Omental fat pad (tissue), 4 donors: ENCODE measurements around the gene ZDHHC14. TPM values are rescaled to one million over a fixed set of nuclear protein-coding genes. Genes with fewer than 3 reads are reported as not detected.

Experiments used
- ATAC-seq: fragments of 150-250 bp; one replicate; pipeline ENCODE4 v1.9.1; 2016; ENCODE audit warnings: mild to moderate bottlenecking, moderate library complexity; ENCODE audit not compliant: low FRiP score
- DNase-seq: peaks from one replicate; pipeline ENCODE4 v3.0.0-alpha.2; 2019; ENCODE audit warnings: low spot score
- CTCF ChIP-seq, 3 donors: fragments of 450-650 bp; IDR thresholded peaks; one replicate each; pipeline ENCODE4 v1.5.1; 2016 to 2017; ENCODE audit warnings: antibody characterized with exemption in 3 of 3, mild to moderate bottlenecking in 3 of 3, moderate library complexity in 2 of 3
- total RNA-seq, 4 donors: library from RNA; depleted of rRNA; stranded (reverse); fragments of >200 nt; gene quantifications; one replicate each; pipeline ENCODE4 v1.1.0, GENCODE V29; 2016

ZDHHC14 gene
- total RNA-seq, 4 donors from 2014 or later, result 5.6 to 13.7 (median 6.9) TPM

GRCh38 chr6:157552081-157552747 is 171.2 kb downstream of the ZDHHC14 start:
- ATAC-seq (no peak), DNase-seq (no peak)
- no peak for TF ChIP-seq CTCF (IDR thresholded peaks at IDR 0.05)

GRCh38 chr6:157552820-157553485 is 172.0 kb downstream of the ZDHHC14 start:
- TF ChIP-seq CTCF (IDR thresholded peaks at IDR 0.05), result no peak
- no peak for DNase-seq
- ATAC-seq, result no peak

GRCh38 chr6:157554747-157555146 is 173.8 kb downstream of the ZDHHC14 start:
- no peak for TF ChIP-seq CTCF (IDR thresholded peaks at IDR 0.05)
- no peak for ATAC-seq
- no peak for DNase-seq

- DNase-seq (no peak), ATAC-seq (no peak)
- no peak for TF ChIP-seq CTCF (IDR thresholded peaks at IDR 0.05)
Measured at GRCh38 chr6:157555455-157556143, 174.6 kb downstream of the ZDHHC14 start.

GRCh38 chr6:157556144-157556645 is 175.2 kb downstream of the ZDHHC14 start:
- no peak for TF ChIP-seq CTCF (IDR thresholded peaks at IDR 0.05)
- ATAC-seq, result no peak
- DNase-seq, result no peak

GRCh38 chr6:157556671-157557430 is 175.9 kb downstream of the ZDHHC14 start:
- no peak for TF ChIP-seq CTCF (IDR thresholded peaks at IDR 0.05)
- DNase-seq, result no peak
- ATAC-seq, result no peak
